ENCODE measurements around the gene TLL1.
A peak's percentile ranks its signal among the peaks of the same experiment; 100 is the strongest.

TLL1 gene

GRCh38 chr4:166104623-166105022 lies 231.6 kb downstream of the TLL1 start:
- no peak overlapping the region for H3K4me2 ChIP-seq (ENCODE audit: low read length)
- H3K4me1 ChIP-seq (ENCODE audit: control insufficient read depth, low read depth, low read length): no peaks in the 10 kb centered on the region
- no peak overlapping the region for H4K5ac ChIP-seq (ENCODE audit: low read length)
- H3K9ac ChIP-seq (ENCODE audit: low read length): no peak overlapping the region
- no peak overlapping the region for H2BK15ac ChIP-seq (replicated peaks; ENCODE audit: low read depth)
- no peak overlapping the region for H3K4ac ChIP-seq (ENCODE audit: low read depth, low read length)
- no peak overlapping the region for H4K8ac ChIP-seq (ENCODE audit: low read depth, low read length)
- no peak overlapping the region for H3K56ac ChIP-seq (ENCODE audit: low read length)
- H3K79me2 ChIP-seq (ENCODE audit: control insufficient read depth, insufficient read depth, low read length): no peaks in the 10 kb centered on the region
- WGBS (ENCODE audit: extremely low coverage, insufficient coverage, low lambda C conversion rate): no CpG with 5 or more reads among the region's 2 CpGs
- H3K23ac ChIP-seq (ENCODE audit: low read length): no peak overlapping the region
- H2BK5ac ChIP-seq (ENCODE audit: low read length): no peak overlapping the region
- H3K79me1 ChIP-seq (ENCODE audit: low read length): no peaks in the 10 kb centered on the region
- no peak overlapping the region for H3K18ac ChIP-seq (ENCODE audit: low read length)
- no peak overlapping the region for H2BK120ac ChIP-seq (ENCODE audit: low read depth, low read length)
- no peak overlapping the region for H3K4me3 ChIP-seq (ENCODE audit: low read length)
- no peak overlapping the region for H2AK5ac ChIP-seq (ENCODE audit: low read length)
- no peak overlapping the region for H3K27ac ChIP-seq (ENCODE audit: low read depth, low read length)
- no peak for DNase-seq
- no peaks in the 10 kb centered on the region for H3K27me3 ChIP-seq (ENCODE audit: insufficient read depth, low read length, poor library complexity)
- H3K36me3 ChIP-seq (ENCODE audit: control insufficient read depth, insufficient read depth, low read length): no peaks in the 10 kb centered on the region

- Histone ChIP-seq H3K27me3 (ENCODE audit: insufficient read depth, low read length, poor library complexity) (no peaks in the 10 kb centered on the region), H3K56ac (ENCODE audit: low read length) (no peak overlapping the region), H4K8ac (ENCODE audit: low read depth, low read length) (no peak overlapping the region), H3K4me2 (ENCODE audit: low read length) (no peak overlapping the region), H4K5ac (ENCODE audit: low read length) (no peak overlapping the region), H3K36me3 (ENCODE audit: control insufficient read depth, insufficient read depth, low read length) (no peaks in the 10 kb centered on the region), H3K23ac (ENCODE audit: low read length) (no peak overlapping the region), H2BK15ac (replicated peaks; ENCODE audit: low read depth) (no peak overlapping the region), H3K18ac (ENCODE audit: low read length) (no peak overlapping the region), H2BK120ac (ENCODE audit: low read depth, low read length) (no peak overlapping the region), H3K9ac (ENCODE audit: low read length) (no peak overlapping the region), H3K27ac (ENCODE audit: low read depth, low read length) (no peak overlapping the region), H3K79me2 (ENCODE audit: control insufficient read depth, insufficient read depth, low read length) (no peaks in the 10 kb centered on the region), H3K4ac (ENCODE audit: low read depth, low read length) (no peak overlapping the region), H3K4me3 (ENCODE audit: low read length) (no peak overlapping the region), H3K79me1 (ENCODE audit: low read length) (no peaks in the 10 kb centered on the region), H2AK5ac (ENCODE audit: low read length) (no peak overlapping the region), H3K4me1 (ENCODE audit: control insufficient read depth, low read depth, low read length) (no peaks in the 10 kb centered on the region), H2BK5ac (ENCODE audit: low read length) (no peak overlapping the region)
- WGBS (ENCODE audit: extremely low coverage, insufficient coverage, low lambda C conversion rate): no CpG with 5 or more reads among the region's 3 CpGs
- DNase-seq: peak; percentile 1
Observed at GRCh38 chr4:166121897-166122296, 248.9 kb downstream of the TLL1 start.

- H3K4me1 ChIP-seq (ENCODE audit: control insufficient read depth, low read depth, low read length): no peaks in the 10 kb centered on the region
- H3K18ac ChIP-seq (ENCODE audit: low read length): no peak overlapping the region
- DNase-seq: no peak
- no peak overlapping the region for H3K23ac ChIP-seq (ENCODE audit: low read length)
- no peak overlapping the region for H2AK5ac ChIP-seq (ENCODE audit: low read length)
- H3K9ac ChIP-seq (ENCODE audit: low read length): no peak overlapping the region
- no peak overlapping the region for H4K8ac ChIP-seq (ENCODE audit: low read depth, low read length)
- H3K79me1 ChIP-seq (ENCODE audit: low read length): no peaks in the 10 kb centered on the region
- H3K79me2 ChIP-seq (ENCODE audit: control insufficient read depth, insufficient read depth, low read length): no peaks in the 10 kb centered on the region
- H3K4me2 ChIP-seq (ENCODE audit: low read length): no peak overlapping the region
- H3K56ac ChIP-seq (ENCODE audit: low read length): no peak overlapping the region
- H2BK15ac ChIP-seq (replicated peaks; ENCODE audit: low read depth): no peak overlapping the region
- H3K27me3 ChIP-seq (ENCODE audit: insufficient read depth, low read length, poor library complexity): no peaks in the 10 kb centered on the region
- no peak overlapping the region for H2BK120ac ChIP-seq (ENCODE audit: low read depth, low read length)
- H3K27ac ChIP-seq (ENCODE audit: low read depth, low read length): no peak overlapping the region
- H4K5ac ChIP-seq (ENCODE audit: low read length): no peak overlapping the region
- no peak overlapping the region for H3K4me3 ChIP-seq (ENCODE audit: low read length)
- no peaks in the 10 kb centered on the region for H3K36me3 ChIP-seq (ENCODE audit: control insufficient read depth, insufficient read depth, low read length)
- no peak overlapping the region for H2BK5ac ChIP-seq (ENCODE audit: low read length)
- H3K4ac ChIP-seq (ENCODE audit: low read depth, low read length): no peak overlapping the region
Observed at GRCh38 chr4:166123546-166123945, 250.5 kb downstream of the TLL1 start.

DNA sequence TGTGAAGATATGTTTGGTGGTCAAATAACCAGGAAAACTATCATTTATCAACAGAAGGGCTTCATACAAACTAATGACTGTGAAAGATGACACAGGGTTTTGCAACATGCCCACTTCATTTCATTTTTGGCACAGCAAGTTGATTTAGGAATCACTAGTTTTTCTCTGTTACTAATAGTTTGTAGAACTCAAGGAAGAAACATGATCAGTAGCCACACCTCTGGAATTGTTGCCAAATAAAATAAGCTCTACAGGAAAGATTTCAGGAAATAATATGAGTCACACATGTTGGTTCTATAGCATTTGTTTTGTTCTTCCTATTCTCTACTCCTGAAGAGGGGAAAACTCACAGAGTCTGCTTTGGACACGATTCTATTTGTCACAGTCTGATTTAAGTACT lies 255.4 kb downstream of the TLL1 start:
- H3K4me1 ChIP-seq (ENCODE audit: control insufficient read depth, low read depth, low read length): no peaks in the 10 kb centered on the region
- H4K5ac ChIP-seq (ENCODE audit: low read length): no peak overlapping the region
- WGBS (ENCODE audit: extremely low coverage, insufficient coverage, low lambda C conversion rate): no CpG with 5 or more reads among the region's 1 CpG
- H3K36me3 ChIP-seq (ENCODE audit: control insufficient read depth, insufficient read depth, low read length): no peaks in the 10 kb centered on the region
- H3K23ac ChIP-seq (ENCODE audit: low read length): no peak overlapping the region
- no peak overlapping the region for H2BK5ac ChIP-seq (ENCODE audit: low read length)
- no peak overlapping the region for H3K4me2 ChIP-seq (ENCODE audit: low read length)
- H3K79me2 ChIP-seq (ENCODE audit: control insufficient read depth, insufficient read depth, low read length): no peaks in the 10 kb centered on the region
- H3K4ac ChIP-seq (ENCODE audit: low read depth, low read length): no peak overlapping the region
- H2BK120ac ChIP-seq (ENCODE audit: low read depth, low read length): no peak overlapping the region
- no peaks in the 10 kb centered on the region for H3K27me3 ChIP-seq (ENCODE audit: insufficient read depth, low read length, poor library complexity)
- H3K9ac ChIP-seq (ENCODE audit: low read length): no peak overlapping the region
- no peak for DNase-seq
- H3K56ac ChIP-seq (ENCODE audit: low read length): no peak overlapping the region
- no peak overlapping the region for H3K27ac ChIP-seq (ENCODE audit: low read depth, low read length)
- no peak overlapping the region for H2BK15ac ChIP-seq (replicated peaks; ENCODE audit: low read depth)
- no peak overlapping the region for H3K4me3 ChIP-seq (ENCODE audit: low read length)
- H3K79me1 ChIP-seq (ENCODE audit: low read length): no peaks in the 10 kb centered on the region
- H2AK5ac ChIP-seq (ENCODE audit: low read length): no peak overlapping the region
- H4K8ac ChIP-seq (ENCODE audit: low read depth, low read length): no peak overlapping the region
- no peak overlapping the region for H3K18ac ChIP-seq (ENCODE audit: low read length)

DNA sequence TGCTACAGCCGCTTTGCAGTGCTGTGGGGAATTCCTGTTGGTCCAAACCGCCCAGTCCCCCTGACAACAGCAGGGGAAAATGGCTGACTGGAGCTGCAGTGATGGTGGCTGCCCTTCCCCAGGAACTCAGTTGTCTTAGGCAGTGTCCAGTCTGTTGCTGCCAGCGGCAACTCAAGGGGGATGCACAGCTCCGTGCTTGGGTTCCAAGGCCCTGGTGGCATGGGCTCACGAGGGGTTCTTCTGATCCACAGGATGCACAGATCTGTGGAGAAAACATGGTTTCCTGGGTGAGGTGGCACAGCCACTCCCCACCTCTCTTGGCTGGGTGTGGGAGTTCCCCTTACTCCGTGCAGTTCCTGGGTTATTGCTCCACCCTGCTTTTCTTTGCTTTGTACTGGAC lies 261.2 kb downstream of the TLL1 start:
- H3K23ac ChIP-seq (ENCODE audit: low read length): no peak overlapping the region
- no peak overlapping the region for H3K18ac ChIP-seq (ENCODE audit: low read length)
- no peaks in the 10 kb centered on the region for H3K4me1 ChIP-seq (ENCODE audit: control insufficient read depth, low read depth, low read length)
- H2BK120ac ChIP-seq (ENCODE audit: low read depth, low read length): no peak overlapping the region
- no peak overlapping the region for H3K4me3 ChIP-seq (ENCODE audit: low read length)
- no peak overlapping the region for H3K56ac ChIP-seq (ENCODE audit: low read length)
- H2BK5ac ChIP-seq (ENCODE audit: low read length): no peak overlapping the region
- no peaks in the 10 kb centered on the region for H3K27me3 ChIP-seq (ENCODE audit: insufficient read depth, low read length, poor library complexity)
- no peak overlapping the region for H4K8ac ChIP-seq (ENCODE audit: low read depth, low read length)
- no CpG with 5 or more reads among the region's 6 CpGs for WGBS (ENCODE audit: extremely low coverage, insufficient coverage, low lambda C conversion rate)
- H2BK15ac ChIP-seq (replicated peaks; ENCODE audit: low read depth): no peak overlapping the region
- no peak overlapping the region for H3K27ac ChIP-seq (ENCODE audit: low read depth, low read length)
- no peak overlapping the region for H2AK5ac ChIP-seq (ENCODE audit: low read length)
- no peak overlapping the region for H3K4me2 ChIP-seq (ENCODE audit: low read length)
- no peaks in the 10 kb centered on the region for H3K79me2 ChIP-seq (ENCODE audit: control insufficient read depth, insufficient read depth, low read length)
- DNase-seq: no peak
- H3K4ac ChIP-seq (ENCODE audit: low read depth, low read length): no peak overlapping the region
- H3K9ac ChIP-seq (ENCODE audit: low read length): no peak overlapping the region
- H3K79me1 ChIP-seq (ENCODE audit: low read length): no peaks in the 10 kb centered on the region
- no peak overlapping the region for H4K5ac ChIP-seq (ENCODE audit: low read length)
- no peaks in the 10 kb centered on the region for H3K36me3 ChIP-seq (ENCODE audit: control insufficient read depth, insufficient read depth, low read length)

DNA sequence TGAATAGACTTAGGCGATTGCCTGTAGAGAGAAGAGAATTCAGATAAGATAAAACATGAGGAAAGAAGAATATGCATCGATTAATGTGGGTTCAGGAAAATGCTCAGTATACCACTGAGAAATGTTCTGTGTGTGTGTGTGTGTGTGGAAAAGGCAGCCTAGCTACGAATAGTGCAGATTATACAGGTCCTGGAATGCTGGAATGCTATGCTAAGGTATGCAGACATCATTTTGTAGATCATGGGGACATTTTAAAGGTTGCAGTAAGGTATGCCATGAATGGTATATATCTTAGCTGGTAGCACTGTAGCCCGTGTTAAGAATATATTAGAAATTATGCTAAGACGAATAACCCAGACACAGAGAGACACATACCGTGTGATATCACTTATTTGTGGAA lies 267.9 kb downstream of the TLL1 start:
- no peak overlapping the region for H4K5ac ChIP-seq (ENCODE audit: low read length)
- no peaks in the 10 kb centered on the region for H3K27me3 ChIP-seq (ENCODE audit: insufficient read depth, low read length, poor library complexity)
- H2BK5ac ChIP-seq (ENCODE audit: low read length): no peak overlapping the region
- no peak overlapping the region for H4K8ac ChIP-seq (ENCODE audit: low read depth, low read length)
- H2BK15ac ChIP-seq (replicated peaks; ENCODE audit: low read depth): no peak overlapping the region
- no peak overlapping the region for H3K18ac ChIP-seq (ENCODE audit: low read length)
- no peak overlapping the region for H3K27ac ChIP-seq (ENCODE audit: low read depth, low read length)
- H3K23ac ChIP-seq (ENCODE audit: low read length): no peak overlapping the region
- H3K4me1 ChIP-seq (ENCODE audit: control insufficient read depth, low read depth, low read length): no peaks in the 10 kb centered on the region
- H3K79me2 ChIP-seq (ENCODE audit: control insufficient read depth, insufficient read depth, low read length): no peaks in the 10 kb centered on the region
- no peak overlapping the region for H3K4me2 ChIP-seq (ENCODE audit: low read length)
- no peak for DNase-seq
- no peaks in the 10 kb centered on the region for H3K36me3 ChIP-seq (ENCODE audit: control insufficient read depth, insufficient read depth, low read length)
- no peak overlapping the region for H3K4me3 ChIP-seq (ENCODE audit: low read length)
- no peak overlapping the region for H3K4ac ChIP-seq (ENCODE audit: low read depth, low read length)
- H3K79me1 ChIP-seq (ENCODE audit: low read length): no peaks in the 10 kb centered on the region
- no peak overlapping the region for H2AK5ac ChIP-seq (ENCODE audit: low read length)
- no peak overlapping the region for H3K9ac ChIP-seq (ENCODE audit: low read length)
- H2BK120ac ChIP-seq (ENCODE audit: low read depth, low read length): no peak overlapping the region
- WGBS (ENCODE audit: extremely low coverage, insufficient coverage, low lambda C conversion rate): no CpG with 5 or more reads among the region's 6 CpGs
- no peak overlapping the region for H3K56ac ChIP-seq (ENCODE audit: low read length)
